HG03571 (cell line): ENCODE results near the gene MAPT.

Source experiments
- ATAC-seq: cut with Tn5 transposase; IDR thresholded peaks from one replicate; pipeline ENCODE4 v1.9.1; 2021; ENCODE audit not compliant: unreplicated experiment

The MAPT gene

GRCh38 chr17:46026166-46027047, 132.1 kb downstream of the MAPT start:
- ATAC-seq: no peak

GRCh38 chr17:46027048-46027975, 133.0 kb downstream of the MAPT start:
- no peak for ATAC-seq

GRCh38 chr17:46027976-46028325, 133.6 kb downstream of the MAPT start:
- ATAC-seq: no peak

- ATAC-seq: no peak
Observed at GRCh38 chr17:46028374-46028773, 134.0 kb downstream of the MAPT start.

- ATAC-seq: no peak
Observed at GRCh38 chr17:46028981-46029565, 134.7 kb downstream of the MAPT start.

- ATAC-seq: no peak
Observed at GRCh38 chr17:46029627-46030026, 135.3 kb downstream of the MAPT start.

GRCh38 chr17:46030752-46031151, 136.4 kb downstream of the MAPT start:
- no peak for ATAC-seq

- ATAC-seq: no peak
Observed at GRCh38 chr17:46031440-46031839, 137.1 kb downstream of the MAPT start.

GRCh38 chr17:46031920-46032319, 137.6 kb downstream of the MAPT start:
- no peak for ATAC-seq

- no peak for ATAC-seq
Observed at GRCh38 chr17:46032909-46033308, 138.6 kb downstream of the MAPT start.

GRCh38 chr17:46033392-46033791, 139.0 kb downstream of the MAPT start:
- no peak for ATAC-seq

- no peak for ATAC-seq
Observed at GRCh38 chr17:46035112-46035818, 140.9 kb downstream of the MAPT start.

- ATAC-seq: no peak
Observed at GRCh38 chr17:46036491-46036890, 142.1 kb downstream of the MAPT start.

GRCh38 chr17:46037722-46038255, 143.4 kb downstream of the MAPT start:
- ATAC-seq: no peak

- no peak for ATAC-seq
Observed at GRCh38 chr17:46038414-46038813, 144.1 kb downstream of the MAPT start.

- ATAC-seq: no peak
Observed at GRCh38 chr17:46038937-46039336, 144.6 kb downstream of the MAPT start.

GRCh38 chr17:46039592-46040186, 145.3 kb downstream of the MAPT start:
- no peak for ATAC-seq

GRCh38 chr17:46042246-46042645, 147.9 kb downstream of the MAPT start:
- ATAC-seq: no peak

GRCh38 chr17:46042925-46043324, 148.6 kb downstream of the MAPT start:
- ATAC-seq: no peak

- no peak for ATAC-seq
Observed at GRCh38 chr17:46043606-46044005, 149.3 kb downstream of the MAPT start.
